ENCODE results near the gene VPS51.

- no peak for TF ChIP-seq SP1 (IDR thresholded peaks at IDR 0.05)
- no peak for TF ChIP-seq FOXK2 (IDR thresholded peaks at IDR 0.05)
- TF ChIP-seq ZNF384 (IDR thresholded peaks at IDR 0.05) = no peak
- TF ChIP-seq SUZ12 (IDR thresholded peaks at IDR 0.05) = no peak
Measured at GRCh38 chr11:65121447-65121864, 25.4 kb downstream of the VPS51 start.

Measured in HEK293T (cell line).